ENCODE data around the gene DAPP1. TPM values are rescaled to one million over a fixed set of nuclear protein-coding genes. Genes with fewer than 3 reads are reported as not detected.

The DAPP1 gene
- total and polyA plus RNA-seq, 2 experiments from 2014 or later: not detected

- H2AFZ ChIP-seq: no peak overlapping the region
Observed at GRCh38 chr4:99845708-99846469, 29.3 kb downstream of the DAPP1 start.

GRCh38 chr4:99846891-99847290 lies 30.3 kb downstream of the DAPP1 start:
- H3K9ac ChIP-seq: no peak overlapping the region
- no peaks in the 10 kb centered on the region for H3K36me3 ChIP-seq (ENCODE audit: low read depth)
- H3K4me3 ChIP-seq: no peak overlapping the region
- H3K4me2 ChIP-seq (ENCODE audit: unreplicated experiment): no peak overlapping the region
- 29 to 38% methylated on average over 1 of the region's 1 CpG for WGBS, 2 experiments (ENCODE audit: low coverage in 1 of 2, low lambda C conversion rate in 2 of 2, missing lambda C conversion rate in 2 of 2)
- H3K9me2 ChIP-seq (ENCODE audit: insufficient read depth): no peaks in the 10 kb centered on the region
- no peaks in the 10 kb centered on the region for H3F3A ChIP-seq (ENCODE audit: insufficient read depth)
- no peak overlapping the region for H2AFZ ChIP-seq
- DNase-seq: no peak
- H3K4me1 ChIP-seq (ENCODE audit: insufficient read depth): no peaks in the 10 kb centered on the region
- H4K20me1 ChIP-seq (ENCODE audit: insufficient read depth): no peaks in the 10 kb centered on the region
- no peak overlapping the region for H3K27ac ChIP-seq
- H3K79me2 ChIP-seq (ENCODE audit: insufficient read depth): no peaks in the 10 kb centered on the region
- no peaks in the 10 kb centered on the region for H3K27me3 ChIP-seq (replicated peaks; ENCODE audit: insufficient read depth)
- TF ChIP-seq EZH2phosphoT487 (IDR thresholded peaks at IDR 0.05; ENCODE audit: insufficient read depth, low read depth) (no peak), EZH2 (IDR thresholded peaks at IDR 0.05; ENCODE audit: insufficient read depth, poor library complexity, severe bottlenecking) (no peak)
- H3K9me3 ChIP-seq (ENCODE audit: low read depth): no peaks in the 10 kb centered on the region
- in situ Hi-C loops (cut with MboI): no loop called here

More at GRCh38 chr4:99845708-99846469, 29.3 kb downstream of the DAPP1 start:
- in situ Hi-C loops (cut with MboI): no loop called here
- Histone ChIP-seq H3F3A (ENCODE audit: insufficient read depth) (no peaks in the 10 kb centered on the region), H3K79me2 (ENCODE audit: insufficient read depth) (no peaks in the 10 kb centered on the region), H3K9me2 (ENCODE audit: insufficient read depth) (no peaks in the 10 kb centered on the region), H3K4me3 (no peak overlapping the region), H3K9ac (no peak overlapping the region), H3K9me3 (ENCODE audit: low read depth) (no peaks in the 10 kb centered on the region), H3K27me3 (replicated peaks; ENCODE audit: insufficient read depth) (no peaks in the 10 kb centered on the region), H3K36me3 (ENCODE audit: low read depth) (no peaks in the 10 kb centered on the region), H3K4me1 (ENCODE audit: insufficient read depth) (no peaks in the 10 kb centered on the region), H4K20me1 (ENCODE audit: insufficient read depth) (no peaks in the 10 kb centered on the region), H3K4me2 (ENCODE audit: unreplicated experiment) (no peak overlapping the region), H3K27ac (no peak overlapping the region)
- DNase-seq: no peak
- 73 to 77% methylated on average over 2 of the region's 2 CpGs for WGBS, 2 experiments (ENCODE audit: low coverage in 1 of 2, low lambda C conversion rate in 2 of 2, missing lambda C conversion rate in 2 of 2)
- TF ChIP-seq EZH2 (IDR thresholded peaks at IDR 0.05; ENCODE audit: insufficient read depth, poor library complexity, severe bottlenecking): no peak
- TF ChIP-seq EZH2phosphoT487 (IDR thresholded peaks at IDR 0.05; ENCODE audit: insufficient read depth, low read depth): no peak

GRCh38 chr4:99847362-99847976 lies 30.8 kb downstream of the DAPP1 start:
- Histone ChIP-seq H3K9ac (no peak overlapping the region), H3K27me3 (replicated peaks; ENCODE audit: insufficient read depth) (no peaks in the 10 kb centered on the region), H3K79me2 (ENCODE audit: insufficient read depth) (no peaks in the 10 kb centered on the region), H3K9me3 (ENCODE audit: low read depth) (no peaks in the 10 kb centered on the region), H3K4me3 (no peak overlapping the region), H3K4me1 (ENCODE audit: insufficient read depth) (no peaks in the 10 kb centered on the region), H3K36me3 (ENCODE audit: low read depth) (no peaks in the 10 kb centered on the region), H2AFZ (no peak overlapping the region), H3K4me2 (ENCODE audit: unreplicated experiment) (no peak overlapping the region), H3F3A (ENCODE audit: insufficient read depth) (no peaks in the 10 kb centered on the region), H3K27ac (no peak overlapping the region), H4K20me1 (ENCODE audit: insufficient read depth) (no peaks in the 10 kb centered on the region), H3K9me2 (ENCODE audit: insufficient read depth) (no peaks in the 10 kb centered on the region)
- DNase-seq: no peak
- in situ Hi-C loops (cut with MboI): no loop called here
- 67 to 71% methylated on average over 10 of the region's 10 CpGs for WGBS, 2 experiments (ENCODE audit: low coverage in 1 of 2, low lambda C conversion rate in 2 of 2, missing lambda C conversion rate in 2 of 2)
- TF ChIP-seq EZH2 (IDR thresholded peaks at IDR 0.05; ENCODE audit: insufficient read depth, poor library complexity, severe bottlenecking): no peak
- no peak for TF ChIP-seq EZH2phosphoT487 (IDR thresholded peaks at IDR 0.05; ENCODE audit: insufficient read depth, low read depth)

- in situ Hi-C loops (cut with MboI): no loop called here
Observed at GRCh38 chr4:99848591-99849001, 32.0 kb downstream of the DAPP1 start.

More at GRCh38 chr4:99848591-99849001, 32.0 kb downstream of the DAPP1 start:
- H3K4me3 ChIP-seq: no peak overlapping the region
- H3K4me2 ChIP-seq (ENCODE audit: unreplicated experiment): no peak overlapping the region
- H3K27me3 ChIP-seq (replicated peaks; ENCODE audit: insufficient read depth): no peaks in the 10 kb centered on the region
- no peaks in the 10 kb centered on the region for H3F3A ChIP-seq (ENCODE audit: insufficient read depth)
- H3K9me2 ChIP-seq (ENCODE audit: insufficient read depth): no peaks in the 10 kb centered on the region
- TF ChIP-seq EZH2 (IDR thresholded peaks at IDR 0.05; ENCODE audit: insufficient read depth, poor library complexity, severe bottlenecking) (no peak), EZH2phosphoT487 (IDR thresholded peaks at IDR 0.05; ENCODE audit: insufficient read depth, low read depth) (no peak)
- no peak overlapping the region for H3K9ac ChIP-seq
- no peaks in the 10 kb centered on the region for H3K36me3 ChIP-seq (ENCODE audit: low read depth)
- 71 to 73% methylated on average over 4 of the region's 4 CpGs for WGBS, 2 experiments (ENCODE audit: low coverage in 1 of 2, low lambda C conversion rate in 2 of 2, missing lambda C conversion rate in 2 of 2)
- H2AFZ ChIP-seq: no peak overlapping the region
- no peak overlapping the region for H3K27ac ChIP-seq
- no peaks in the 10 kb centered on the region for H3K4me1 ChIP-seq (ENCODE audit: insufficient read depth)
- H4K20me1 ChIP-seq (ENCODE audit: insufficient read depth): no peaks in the 10 kb centered on the region
- H3K79me2 ChIP-seq (ENCODE audit: insufficient read depth): no peaks in the 10 kb centered on the region
- H3K9me3 ChIP-seq (ENCODE audit: low read depth): no peaks in the 10 kb centered on the region
- DNase-seq: no peak

Measured in GM23248 (cell line).